A673 (cell line): Measurements from ENCODE around the gene TGFBR3L. TPM values are rescaled to one million over a fixed set of nuclear protein-coding genes. Genes with fewer than 3 reads are reported as not detected.

Source experiments
- BruUV-seq: library from RNA; stranded (reverse); fragments of 400-500 nt; replicated peaks from 2 replicates; lab custom pipeline; 2021; lab: Mats Ljungman, UMichigan
- CTCF ChIA-PET: fragments of 300-600 bp; sonication (Branson Sonifier 250); formaldehyde crosslinking; loops from one replicate; lab custom pipeline; 2022; ENCODE audit warnings: antibody characterized with exemption; lab: Charles Lee
- POLR2A ChIA-PET: fragments of 300-600 bp; sonication (Branson Sonifier 250); formaldehyde crosslinking; loops from one replicate; lab custom pipeline; 2022; ENCODE audit warnings: antibody characterized with exemption; ENCODE audit not compliant: low non-redundant PET; lab: Charles Lee
- DNase-seq: peaks from one replicate; pipeline ENCODE4 v3.0.0-alpha.2; 2015; ENCODE audit warnings: low spot score
- H3K27ac ChIP-seq: fragments of 200-600 bp; sonication (generic); 2 replicates; pipeline ENCODE4 v1.5.1; 2016; ENCODE audit warnings: mixed run types, low read depth, mild to moderate bottlenecking, mixed read lengths, antibody characterized with exemption, low read length; ENCODE audit not compliant: poor library complexity, severe bottlenecking
- H3K27me3 ChIP-seq: fragments of 200-600 bp; sonication (generic); replicated peaks from 2 replicates; pipeline ENCODE4 v1.6.1; 2017; ENCODE audit warnings: mixed run types, low read depth, mild to moderate bottlenecking, mixed read lengths, antibody characterized with exemption, low read length; ENCODE audit not compliant: insufficient read depth, poor library complexity
- H3K36me3 ChIP-seq: fragments of 200-600 bp; sonication (generic); 2 replicates; pipeline ENCODE4 v1.6.1; 2016; ENCODE audit warnings: mixed run types, mild to moderate bottlenecking, mixed read lengths, antibody characterized with exemption, low read length; ENCODE audit not compliant: insufficient read depth, poor library complexity, severe bottlenecking
- H3K4me1 ChIP-seq: fragments of 200-600 bp; sonication (generic); 2 replicates; pipeline ENCODE4 v1.6.1; 2017; ENCODE audit warnings: mixed run types, mild to moderate bottlenecking, mixed read lengths, antibody characterized with exemption, low read length; ENCODE audit not compliant: insufficient read depth, poor library complexity, severe bottlenecking
- H3K4me3 ChIP-seq: fragments of 200-600 bp; sonication (generic); 2 replicates; pipeline ENCODE4 v1.5.1; 2016; ENCODE audit warnings: low read depth, mixed run types, mild to moderate bottlenecking, mixed read lengths, low read length; ENCODE audit not compliant: poor library complexity, severe bottlenecking
- H3K9me3 ChIP-seq: fragments of 200-600 bp; sonication (generic); 2 replicates; pipeline ENCODE4 v1.6.1; 2016; ENCODE audit warnings: mixed run types, low read depth, mild to moderate bottlenecking, mixed read lengths, antibody characterized with exemption, low read length; ENCODE audit not compliant: poor library complexity, severe bottlenecking
- EZH2 ChIP-seq: fragments of 200-600 bp; sonication (generic); IDR thresholded peaks from 2 replicates; pipeline ENCODE4 v1.6.1; 2017; ENCODE audit warnings: borderline replicate concordance, low read depth, mild to moderate bottlenecking, mixed read lengths, antibody characterized with exemption, low read length; ENCODE audit not compliant: poor library complexity, severe bottlenecking
- intact Hi-C: fragments of 100-400 bp; cut with micrococcal nuclease; formaldehyde crosslinking; loops from one replicate; pipeline ENCODE4 v1.10.0; 2022; ENCODE audit not compliant: unreplicated experiment
- total RNA-seq: library from RNA; stranded (reverse); gene quantifications from 2 replicates; pipeline ENCODE4 v1.2.3, GENCODE V29; 2021
- TF ChIP-seq, protein P1 (sequence below): fragments of 300-800, 200-600 bp; sonication (generic); conservative IDR thresholded peaks from 2 replicates; pipeline ENCODE4 v1.5.1; 2017; ENCODE audit warnings: low read depth, mild to moderate bottlenecking, antibody characterized with exemption, low read length, moderate library complexity, mixed read lengths

TGFBR3L gene
- total RNA-seq, 1 experiment from 2014 or later: 1.6 TPM

DNA sequence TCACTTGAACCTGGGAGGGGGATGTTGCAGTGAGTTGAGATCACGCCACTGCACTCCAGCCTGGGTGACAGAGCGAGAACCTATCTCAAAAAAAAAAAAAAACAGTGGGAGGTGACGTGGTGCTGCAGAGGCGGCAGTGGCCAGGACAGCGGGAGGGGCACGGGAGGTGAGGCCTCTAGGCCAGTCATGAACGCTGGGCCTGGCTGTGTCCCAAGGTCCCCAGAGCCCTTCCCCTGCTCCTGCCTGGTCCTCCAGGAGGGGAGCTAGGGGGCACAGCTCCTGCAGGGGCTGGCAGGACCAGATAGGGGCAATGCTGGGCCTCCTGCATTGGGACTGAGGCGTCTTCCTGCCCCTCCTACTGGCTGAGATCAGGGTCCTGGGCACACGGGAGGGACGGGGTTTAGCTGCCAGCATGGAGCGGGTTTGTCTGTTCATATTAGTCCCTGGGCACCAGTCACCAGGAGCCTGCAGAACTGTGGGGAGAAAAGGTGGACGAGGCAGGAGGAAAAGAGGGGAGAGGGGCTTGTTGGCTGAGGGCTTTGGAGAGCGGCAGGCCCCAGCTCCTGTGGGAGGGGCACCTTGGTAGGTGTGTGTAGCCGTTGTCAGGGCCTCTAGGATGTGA is 6.4 kb upstream of the TGFBR3L start:
- Histone ChIP-seq H3K4me1 (peaks cover 11% of the 10 kb centered on the region), H3K36me3 (peaks cover 28% of the 10 kb centered on the region), H3K9me3 (no peaks in the 10 kb centered on the region), H3K27me3 (no peaks in the 10 kb centered on the region), H3K4me3 (no peak overlapping the region), H3K27ac (no peak overlapping the region)
- intact Hi-C loops: no loop called here
- BruUV-seq: no TSS peak
- CTCF ChIA-PET: interaction anchor here (0.6 kb wide), 1 partner anchor 10 kb away, joined by 3 read pairs; no protein-coding TSS in a partner anchor
- no peak for DNase-seq
- TF ChIP-seq, protein P1, sequence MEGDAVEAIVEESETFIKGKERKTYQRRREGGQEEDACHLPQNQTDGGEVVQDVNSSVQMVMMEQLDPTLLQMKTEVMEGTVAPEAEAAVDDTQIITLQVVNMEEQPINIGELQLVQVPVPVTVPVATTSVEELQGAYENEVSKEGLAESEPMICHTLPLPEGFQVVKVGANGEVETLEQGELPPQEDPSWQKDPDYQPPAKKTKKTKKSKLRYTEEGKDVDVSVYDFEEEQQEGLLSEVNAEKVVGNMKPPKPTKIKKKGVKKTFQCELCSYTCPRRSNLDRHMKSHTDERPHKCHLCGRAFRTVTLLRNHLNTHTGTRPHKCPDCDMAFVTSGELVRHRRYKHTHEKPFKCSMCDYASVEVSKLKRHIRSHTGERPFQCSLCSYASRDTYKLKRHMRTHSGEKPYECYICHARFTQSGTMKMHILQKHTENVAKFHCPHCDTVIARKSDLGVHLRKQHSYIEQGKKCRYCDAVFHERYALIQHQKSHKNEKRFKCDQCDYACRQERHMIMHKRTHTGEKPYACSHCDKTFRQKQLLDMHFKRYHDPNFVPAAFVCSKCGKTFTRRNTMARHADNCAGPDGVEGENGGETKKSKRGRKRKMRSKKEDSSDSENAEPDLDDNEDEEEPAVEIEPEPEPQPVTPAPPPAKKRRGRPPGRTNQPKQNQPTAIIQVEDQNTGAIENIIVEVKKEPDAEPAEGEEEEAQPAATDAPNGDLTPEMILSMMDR: no peak
- TF ChIP-seq EZH2: no peak
- POLR2A ChIA-PET: no interaction called here

DNA sequence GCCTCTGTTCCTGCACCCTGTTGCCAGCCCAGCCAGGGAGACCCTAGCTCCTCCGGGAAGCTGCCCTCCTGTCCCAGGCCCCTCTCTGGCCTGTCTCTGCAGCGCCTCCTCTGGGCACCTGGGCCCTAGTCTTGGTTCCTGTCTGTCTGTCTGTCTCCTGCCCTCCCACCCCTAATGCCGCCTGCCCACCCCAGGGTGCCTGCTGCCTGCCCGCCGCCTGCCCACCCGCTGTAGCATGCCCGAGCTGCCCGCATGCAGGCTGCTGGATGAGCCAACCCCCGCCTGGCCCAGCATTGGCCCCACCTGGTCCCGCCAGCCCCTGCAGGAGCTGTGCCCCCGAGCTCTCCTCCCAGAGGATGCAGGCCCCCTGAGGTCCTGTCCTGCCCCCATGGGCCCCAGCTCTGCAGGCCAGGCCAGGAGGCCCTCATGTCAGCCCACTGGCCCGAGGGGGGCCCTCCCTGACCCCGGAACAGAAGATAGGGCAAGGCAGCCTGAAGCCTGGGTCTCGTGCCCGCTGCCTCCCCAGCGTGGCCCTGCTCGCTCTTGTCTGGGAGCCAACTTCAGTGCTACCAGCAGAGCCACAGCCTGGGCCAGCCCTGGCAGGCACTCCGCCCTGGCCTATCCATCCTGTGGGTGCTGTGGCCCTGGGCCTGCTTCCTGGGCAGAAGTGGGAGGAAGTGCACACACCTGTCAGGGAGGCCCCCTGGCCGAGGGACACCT is 5.7 kb upstream of the TGFBR3L start:
- peaks cover 28% of the 10 kb centered on the region for H3K36me3 ChIP-seq
- BruUV-seq: no TSS peak
- peaks cover 11% of the 10 kb centered on the region for H3K4me1 ChIP-seq
- DNase-seq: no peak
- ChIA-PET POLR2A (no interaction called here), CTCF (no interaction called here)
- H3K9me3 ChIP-seq: no peaks in the 10 kb centered on the region
- no peaks in the 10 kb centered on the region for H3K27me3 ChIP-seq
- intact Hi-C loops: no loop called here
- H3K27ac ChIP-seq: no peak overlapping the region
- TF ChIP-seq, protein P1: no peak
- no peak for TF ChIP-seq EZH2
- H3K4me3 ChIP-seq: no peak overlapping the region

DNA sequence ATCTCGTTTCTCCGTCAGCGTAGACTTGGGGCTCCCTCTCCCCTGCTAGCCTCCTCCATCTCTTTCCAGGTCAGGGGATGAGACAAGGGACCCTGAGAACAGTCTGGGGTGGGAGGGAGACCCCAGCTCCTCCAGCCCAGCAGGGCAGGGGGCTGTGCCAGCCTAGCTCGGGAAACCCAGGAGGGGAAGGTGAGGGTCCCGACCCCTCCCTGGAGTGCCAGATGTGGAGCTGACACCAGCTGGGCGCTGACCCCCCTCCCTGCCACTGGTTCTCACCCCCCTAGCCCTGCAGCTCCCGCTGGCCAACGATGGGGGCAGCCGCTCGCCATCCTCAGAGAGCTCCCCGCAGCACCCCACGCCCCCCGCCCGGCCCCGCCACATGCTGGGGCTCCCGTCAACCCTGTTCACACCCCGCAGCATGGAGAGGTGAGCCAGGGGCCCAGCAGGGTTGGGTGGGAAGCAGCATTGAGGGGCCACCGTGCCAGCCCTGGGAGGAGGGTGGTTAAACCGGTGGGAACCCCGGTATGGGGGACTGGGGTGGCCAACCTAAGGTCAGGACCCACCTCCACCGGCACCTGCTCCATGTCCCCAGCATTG is 5.1 kb upstream of the TGFBR3L start:
- Histone ChIP-seq H3K4me3 (no peak overlapping the region), H3K27ac (no peak overlapping the region), H3K9me3 (no peaks in the 10 kb centered on the region), H3K4me1 (peaks cover 10% of the 10 kb centered on the region), H3K27me3 (no peaks in the 10 kb centered on the region), H3K36me3 (peaks cover 28% of the 10 kb centered on the region)
- intact Hi-C loops: no loop called here
- POLR2A ChIA-PET: no interaction called here
- BruUV-seq: no TSS peak
- CTCF ChIA-PET: no interaction called here
- DNase-seq: no peak
- TF ChIP-seq EZH2: no peak
- TF ChIP-seq, protein P1: no peak
